Astrocyte of the cerebellum (primary cell): ENCODE measurements around the gene DOCK4.

ENCODE experiments used
- DNase-seq: peaks from one replicate; pipeline ENCODE4 v3.0.0-alpha.2; 2011; ENCODE audit warnings: low read depth
- H3K4me3 ChIP-seq: 2 replicates; pipeline ENCODE4 v1.5.1; 2011; ENCODE audit warnings: mild to moderate bottlenecking, low read depth, low read length, moderate library complexity
- in situ Hi-C: cut with HindIII; loops from 2 replicates; pipeline ENCODE4 v1.10.0; 2017; ENCODE audit warnings: low sequenced_read_pairs
- TF ChIP-seq, protein P1 (sequence below): IDR thresholded peaks from 2 replicates; pipeline ENCODE4 v1.5.1; 2012; ENCODE audit warnings: low read length, low read depth, moderate library complexity, mild to moderate bottlenecking; ENCODE audit errors: missing control alignments

Gene DOCK4

GRCh38 chr7:112038353-112038752 lies 167.8 kb downstream of the DOCK4 start:
- no peak overlapping the region for H3K4me3 ChIP-seq
- TF ChIP-seq, protein P1, sequence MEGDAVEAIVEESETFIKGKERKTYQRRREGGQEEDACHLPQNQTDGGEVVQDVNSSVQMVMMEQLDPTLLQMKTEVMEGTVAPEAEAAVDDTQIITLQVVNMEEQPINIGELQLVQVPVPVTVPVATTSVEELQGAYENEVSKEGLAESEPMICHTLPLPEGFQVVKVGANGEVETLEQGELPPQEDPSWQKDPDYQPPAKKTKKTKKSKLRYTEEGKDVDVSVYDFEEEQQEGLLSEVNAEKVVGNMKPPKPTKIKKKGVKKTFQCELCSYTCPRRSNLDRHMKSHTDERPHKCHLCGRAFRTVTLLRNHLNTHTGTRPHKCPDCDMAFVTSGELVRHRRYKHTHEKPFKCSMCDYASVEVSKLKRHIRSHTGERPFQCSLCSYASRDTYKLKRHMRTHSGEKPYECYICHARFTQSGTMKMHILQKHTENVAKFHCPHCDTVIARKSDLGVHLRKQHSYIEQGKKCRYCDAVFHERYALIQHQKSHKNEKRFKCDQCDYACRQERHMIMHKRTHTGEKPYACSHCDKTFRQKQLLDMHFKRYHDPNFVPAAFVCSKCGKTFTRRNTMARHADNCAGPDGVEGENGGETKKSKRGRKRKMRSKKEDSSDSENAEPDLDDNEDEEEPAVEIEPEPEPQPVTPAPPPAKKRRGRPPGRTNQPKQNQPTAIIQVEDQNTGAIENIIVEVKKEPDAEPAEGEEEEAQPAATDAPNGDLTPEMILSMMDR, result no peak
- in situ Hi-C loops, result no loop called here
- DNase-seq, result no peak

GRCh38 chr7:112036071-112036470 lies 170.1 kb downstream of the DOCK4 start:
- no peak for DNase-seq

GRCh38 chr7:112031689-112032088 lies 174.5 kb downstream of the DOCK4 start:
- in situ Hi-C loops, result no loop called here
- TF ChIP-seq, protein P1, result no peak
- no peak for DNase-seq
- no peak overlapping the region for H3K4me3 ChIP-seq

More at GRCh38 chr7:112036071-112036470, 170.1 kb downstream of the DOCK4 start:
- TF ChIP-seq, protein P1, result no peak
- in situ Hi-C loops, result no loop called here
- H3K4me3 ChIP-seq, result no peak overlapping the region

DNA sequence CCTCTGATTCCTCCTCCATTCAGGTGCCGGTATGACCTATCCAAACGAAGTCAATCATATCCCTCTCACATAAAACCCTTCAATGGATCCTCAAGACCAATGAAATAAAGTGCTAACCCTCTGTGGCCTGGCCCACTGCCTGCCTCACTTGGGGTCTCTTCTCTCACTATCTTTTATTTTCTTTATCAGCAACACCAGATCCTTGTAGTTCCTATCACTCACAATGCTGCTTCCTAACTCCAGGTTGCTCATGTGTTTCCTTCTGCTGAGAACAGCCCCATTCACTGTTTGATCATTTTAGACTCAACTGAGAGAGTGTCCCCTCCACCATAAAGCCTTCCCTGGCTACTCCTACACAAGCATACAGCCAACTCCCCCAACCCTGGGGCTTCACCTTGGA lies 180.6 kb downstream of the DOCK4 start:
- H3K4me3 ChIP-seq, result no peak overlapping the region
- TF ChIP-seq, protein P1, result no peak
- no peak for DNase-seq
- in situ Hi-C loops, result no loop called here

DNA sequence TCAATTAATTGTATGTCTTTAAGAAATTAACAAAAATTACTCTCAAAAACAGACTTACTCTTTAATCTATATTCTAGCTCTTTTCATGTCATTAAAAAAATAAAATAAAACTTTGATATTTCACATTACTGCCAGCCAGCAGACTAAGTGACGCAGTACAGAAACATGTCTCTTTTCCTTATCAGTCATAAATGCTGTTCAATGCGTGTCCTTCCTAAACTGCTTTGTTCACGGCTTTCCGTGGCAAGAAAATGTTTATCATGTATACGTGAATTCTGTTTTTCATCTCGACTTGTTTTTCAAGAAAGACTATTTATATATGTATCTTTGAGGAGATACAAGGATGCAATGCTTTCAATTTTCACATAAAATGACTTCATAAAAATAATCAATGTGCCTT lies 182.4 kb downstream of the DOCK4 start:
- no peak overlapping the region for H3K4me3 ChIP-seq
- in situ Hi-C loops, result no loop called here
- DNase-seq, result no peak
- TF ChIP-seq, protein P1, result no peak

DNA sequence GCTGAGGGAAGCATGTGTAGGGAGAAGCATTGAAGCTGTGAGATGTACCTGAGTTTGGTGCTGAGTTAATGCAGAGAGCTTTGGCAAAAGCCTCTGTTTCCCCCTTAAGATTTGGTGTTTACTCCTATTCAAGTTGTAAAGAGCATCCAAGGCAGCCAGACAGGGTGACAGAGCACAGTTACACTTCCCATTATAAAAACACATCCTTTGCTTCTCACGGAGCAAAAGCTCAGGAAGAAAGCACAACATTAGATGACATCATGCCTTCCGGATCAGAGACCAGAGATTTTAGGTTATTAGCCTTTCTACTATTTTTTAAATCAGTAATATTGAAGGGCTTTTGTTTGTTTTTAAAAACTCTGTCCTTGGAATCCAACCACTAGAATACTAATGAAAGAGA lies 182.9 kb downstream of the DOCK4 start:
- H3K4me3 ChIP-seq, result no peak overlapping the region
- DNase-seq, result no peak
- TF ChIP-seq, protein P1, result no peak
- in situ Hi-C loops, result no loop called here

- in situ Hi-C loops, result no loop called here
- H3K4me3 ChIP-seq, result no peak overlapping the region
- TF ChIP-seq, protein P1, result no peak
- no peak for DNase-seq
Observed at GRCh38 chr7:112022128-112022527, 184.1 kb downstream of the DOCK4 start.
